HS-27A (cell line): Measurements from ENCODE around the gene PPP1R13L.

Experiments
- DNase-seq: peaks from one replicate; pipeline ENCODE4 v3.0.0-alpha.2; 2012; ENCODE audit warnings: low read depth, missing footprints

The PPP1R13L gene

DNA sequence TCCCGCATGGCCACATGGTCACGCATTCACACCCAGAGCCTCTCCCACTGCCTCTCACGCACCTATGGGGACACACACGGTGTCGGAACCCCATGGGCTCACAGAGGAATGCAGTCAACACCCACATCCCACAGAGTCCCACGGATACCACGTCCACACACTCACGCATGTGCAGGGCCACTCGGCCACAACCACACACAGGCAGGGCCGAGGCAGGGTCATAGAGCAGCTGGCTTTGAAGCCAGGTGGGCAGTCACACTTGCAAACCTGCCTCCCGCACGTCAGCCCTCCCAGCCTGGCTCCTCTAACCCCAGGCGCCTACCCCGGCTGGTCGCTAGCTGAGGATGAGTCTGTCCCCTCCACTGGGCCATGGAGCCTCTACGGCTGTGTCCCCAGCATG, 42.6 kb downstream of the PPP1R13L start:
- DNase-seq = no peak

GRCh38 chr19:45361608-45362007, 43.3 kb downstream of the PPP1R13L start:
- no peak for DNase-seq

DNA sequence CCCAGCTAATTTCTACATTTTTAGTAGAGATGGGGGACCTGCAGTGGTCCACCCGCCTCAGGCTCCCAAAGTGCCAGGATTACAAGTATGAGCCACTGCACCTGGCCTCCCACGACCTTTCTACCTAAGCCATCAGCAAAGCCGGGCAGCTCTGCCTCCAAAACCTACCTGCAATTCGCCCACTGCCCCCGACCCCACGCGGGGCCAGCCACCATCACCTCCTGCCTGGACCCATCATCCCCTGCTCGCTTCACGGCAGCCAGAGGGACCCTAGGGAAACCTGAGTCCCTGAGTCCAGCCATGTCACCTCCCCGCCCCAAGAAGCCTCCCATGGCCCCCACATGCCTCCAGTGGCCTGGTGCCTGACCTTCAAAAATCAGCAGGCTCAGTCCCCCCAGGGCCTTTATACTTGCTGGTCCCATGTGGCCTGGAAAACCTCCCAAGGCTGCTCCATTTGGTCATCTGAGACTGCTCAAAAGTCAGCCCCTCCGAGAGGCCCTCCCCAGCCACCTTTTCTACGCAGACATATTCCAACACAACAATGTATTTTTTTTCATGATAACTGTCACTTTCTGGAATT, 46.6 kb downstream of the PPP1R13L start:
- DNase-seq = no peak

GRCh38 chr19:45357445-45357783, 47.5 kb downstream of the PPP1R13L start:
- no peak for DNase-seq

GRCh38 chr19:45356760-45357444, 48.0 kb downstream of the PPP1R13L start:
- DNase-seq = no peak

DNA sequence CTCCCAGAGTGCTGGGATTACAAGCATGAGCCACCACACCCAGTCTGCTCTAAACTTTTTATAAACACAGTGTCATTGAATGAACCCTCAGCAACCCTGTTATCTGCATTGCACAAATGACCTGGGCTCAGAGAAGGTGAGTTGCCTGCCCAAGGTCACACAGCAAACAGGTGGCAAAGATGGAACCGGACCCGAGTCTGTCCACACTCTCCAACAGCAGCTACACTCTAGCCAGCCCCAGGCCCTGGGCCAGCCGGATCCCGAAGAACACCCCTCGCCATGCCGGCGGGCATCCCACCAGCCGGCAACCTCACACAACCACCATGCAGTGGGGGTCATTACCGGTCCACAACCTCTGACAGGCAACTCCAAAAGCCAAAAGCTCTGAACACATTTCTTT, 49.0 kb downstream of the PPP1R13L start:
- DNase-seq = no peak

- no peak for DNase-seq
Observed at GRCh38 chr19:45355402-45355801, 49.5 kb downstream of the PPP1R13L start.

DNA sequence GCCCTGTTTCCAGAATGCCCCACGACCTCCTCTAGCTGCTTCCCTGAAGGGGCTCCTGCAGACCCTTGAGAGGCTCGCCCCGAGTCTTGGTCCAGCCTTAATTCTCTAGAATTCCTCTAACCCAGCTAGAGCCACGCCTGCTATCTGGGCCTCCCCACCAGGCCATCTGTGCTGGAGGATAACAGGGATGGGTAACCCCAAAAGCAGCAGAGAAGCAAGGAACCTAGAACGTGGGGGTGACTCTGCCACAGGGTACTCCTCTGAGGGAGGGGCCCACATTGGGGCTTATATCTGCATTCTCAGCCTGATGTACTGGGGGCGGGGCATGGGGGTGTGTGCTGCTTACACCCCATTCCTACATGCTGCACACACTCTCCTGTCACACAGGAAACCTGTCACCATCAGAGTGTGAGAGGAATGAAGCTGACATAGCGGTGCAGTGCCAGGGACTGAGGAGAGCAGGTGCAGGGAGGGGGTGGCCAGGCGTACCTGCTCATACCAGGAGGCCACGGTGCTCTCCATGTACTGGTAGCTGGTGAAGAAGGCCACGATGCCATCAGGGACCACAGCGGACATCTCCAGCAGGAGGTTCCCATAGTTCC, 50.5 kb downstream of the PPP1R13L start:
- DNase-seq = no peak

GRCh38 chr19:45352914-45353796, 51.7 kb downstream of the PPP1R13L start:
- no peak for DNase-seq

- no peak for DNase-seq
Observed at GRCh38 chr19:45352471-45352870, 52.4 kb downstream of the PPP1R13L start.

GRCh38 chr19:45352062-45352461, 52.8 kb downstream of the PPP1R13L start:
- DNase-seq = no peak

DNA sequence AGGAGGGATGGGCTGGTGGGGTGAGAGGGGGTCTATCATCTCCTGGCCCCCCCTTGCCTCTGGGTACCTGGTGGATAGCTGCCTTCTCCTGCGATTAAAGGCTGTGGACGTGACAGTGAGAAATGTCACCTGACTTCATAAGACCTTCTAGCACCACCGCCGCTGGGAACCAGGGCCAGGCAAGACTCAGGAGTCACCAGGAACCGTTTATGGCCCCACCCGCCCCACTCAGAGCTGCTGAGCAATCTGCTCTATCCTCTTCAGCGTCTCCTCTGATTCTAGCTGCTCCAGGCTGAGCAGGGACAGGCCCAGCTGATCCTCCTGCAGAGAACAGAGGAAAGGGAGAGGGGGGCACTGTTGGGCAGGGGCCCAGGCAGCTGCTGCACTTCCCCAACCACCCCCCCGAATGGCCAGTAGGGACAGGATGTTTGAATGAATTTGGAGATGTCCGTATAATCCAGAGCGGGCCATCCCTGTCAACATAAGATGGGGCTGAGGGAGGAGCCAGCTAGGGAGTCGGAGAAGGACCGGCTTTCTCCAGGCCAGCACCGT, 53.4 kb downstream of the PPP1R13L start:
- no peak for DNase-seq

DNA sequence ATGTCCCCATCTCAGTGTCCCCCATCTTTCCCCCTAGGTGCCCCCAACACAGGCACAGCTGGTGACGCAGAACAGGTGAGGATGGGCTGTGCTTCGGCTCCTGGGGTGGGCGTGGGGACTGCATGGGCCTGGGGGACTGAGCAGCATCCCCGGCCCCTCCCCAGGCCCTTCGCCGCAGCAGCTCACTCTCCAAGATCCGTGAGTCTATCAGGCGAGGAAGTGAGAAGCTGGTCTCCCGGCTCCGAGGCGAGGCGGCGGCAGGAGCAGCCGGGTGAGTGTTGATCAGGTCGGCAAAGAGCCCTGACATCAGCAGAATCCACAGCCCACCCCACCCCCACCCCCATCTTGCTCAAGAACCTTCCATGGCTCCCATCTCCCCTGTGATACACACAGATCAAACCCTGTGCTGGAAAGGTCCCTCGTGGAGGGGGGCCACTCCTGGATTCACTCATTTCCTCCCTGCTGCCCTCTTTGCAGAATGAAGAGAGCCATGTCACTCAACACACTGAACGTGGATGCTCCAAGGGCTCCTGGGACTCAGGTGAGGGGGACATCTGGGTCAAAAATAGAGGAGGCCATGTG, 54.3 kb downstream of the PPP1R13L start:
- DNase-seq = no peak

DNA sequence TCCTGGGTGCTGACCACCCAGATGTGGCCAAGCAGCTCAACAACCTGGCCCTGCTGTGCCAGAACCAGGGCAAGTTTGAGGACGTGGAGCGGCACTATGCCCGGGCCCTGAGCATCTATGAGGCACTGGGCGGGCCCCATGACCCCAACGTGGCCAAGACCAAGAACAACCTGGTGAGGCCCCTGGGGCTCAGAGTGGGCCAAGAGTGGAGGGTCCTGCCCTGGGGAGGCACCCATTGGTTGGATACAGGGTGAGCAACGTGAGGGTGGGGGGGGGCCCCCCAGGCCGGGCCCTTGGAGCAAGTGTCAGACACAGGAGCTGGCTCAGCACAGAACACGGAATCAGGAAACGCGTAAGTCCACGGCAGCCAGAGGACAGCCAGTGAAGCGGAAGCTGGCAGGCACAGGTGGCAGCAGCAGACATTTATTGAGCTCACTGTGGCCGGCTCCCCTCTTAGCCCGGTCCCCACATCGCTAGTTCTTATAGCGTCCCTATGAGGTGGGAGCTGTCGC, 55.4 kb downstream of the PPP1R13L start:
- no peak for DNase-seq

DNA sequence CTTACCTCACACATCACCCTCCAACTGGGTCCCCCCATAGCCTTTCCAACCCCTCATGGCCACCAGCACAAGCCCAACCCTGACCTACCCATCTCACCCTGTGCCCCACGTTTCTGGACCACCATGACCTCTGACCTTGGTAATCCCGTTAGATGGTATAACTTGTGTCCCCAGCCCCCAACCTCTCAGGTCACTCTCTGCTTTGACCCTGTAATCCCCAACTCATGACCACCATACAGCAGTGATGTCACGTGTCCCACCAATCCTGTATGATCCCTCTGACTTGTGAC, 55.8 kb downstream of the PPP1R13L start:
- DNase-seq = no peak

GRCh38 chr19:45348367-45349125, 56.3 kb downstream of the PPP1R13L start:
- no peak for DNase-seq

- DNase-seq = no peak
Observed at GRCh38 chr19:45347570-45348366, 57.1 kb downstream of the PPP1R13L start.

DNA sequence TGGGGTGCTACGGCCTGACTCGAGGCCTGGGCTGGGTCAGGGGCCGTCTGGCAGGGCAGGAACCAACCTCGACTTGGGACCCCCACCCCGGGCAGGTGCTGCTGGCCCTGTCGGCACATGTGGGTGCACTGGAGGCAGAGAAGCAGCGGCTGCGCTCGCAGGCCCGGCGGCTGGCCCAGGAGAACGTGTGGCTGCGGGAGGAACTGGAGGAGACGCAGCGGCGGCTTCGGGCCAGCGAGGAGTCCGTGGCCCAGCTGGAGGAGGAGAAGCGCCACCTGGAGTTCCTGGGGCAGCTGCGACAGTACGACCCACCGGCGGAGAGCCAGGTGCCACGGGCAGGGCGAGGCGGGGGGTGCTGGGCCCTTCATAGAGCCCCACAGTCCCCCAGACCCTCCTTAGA, 58.4 kb downstream of the PPP1R13L start:
- no peak for DNase-seq

GRCh38 chr19:45345506-45345860, 59.4 kb downstream of the PPP1R13L start:
- no peak for DNase-seq

DNA sequence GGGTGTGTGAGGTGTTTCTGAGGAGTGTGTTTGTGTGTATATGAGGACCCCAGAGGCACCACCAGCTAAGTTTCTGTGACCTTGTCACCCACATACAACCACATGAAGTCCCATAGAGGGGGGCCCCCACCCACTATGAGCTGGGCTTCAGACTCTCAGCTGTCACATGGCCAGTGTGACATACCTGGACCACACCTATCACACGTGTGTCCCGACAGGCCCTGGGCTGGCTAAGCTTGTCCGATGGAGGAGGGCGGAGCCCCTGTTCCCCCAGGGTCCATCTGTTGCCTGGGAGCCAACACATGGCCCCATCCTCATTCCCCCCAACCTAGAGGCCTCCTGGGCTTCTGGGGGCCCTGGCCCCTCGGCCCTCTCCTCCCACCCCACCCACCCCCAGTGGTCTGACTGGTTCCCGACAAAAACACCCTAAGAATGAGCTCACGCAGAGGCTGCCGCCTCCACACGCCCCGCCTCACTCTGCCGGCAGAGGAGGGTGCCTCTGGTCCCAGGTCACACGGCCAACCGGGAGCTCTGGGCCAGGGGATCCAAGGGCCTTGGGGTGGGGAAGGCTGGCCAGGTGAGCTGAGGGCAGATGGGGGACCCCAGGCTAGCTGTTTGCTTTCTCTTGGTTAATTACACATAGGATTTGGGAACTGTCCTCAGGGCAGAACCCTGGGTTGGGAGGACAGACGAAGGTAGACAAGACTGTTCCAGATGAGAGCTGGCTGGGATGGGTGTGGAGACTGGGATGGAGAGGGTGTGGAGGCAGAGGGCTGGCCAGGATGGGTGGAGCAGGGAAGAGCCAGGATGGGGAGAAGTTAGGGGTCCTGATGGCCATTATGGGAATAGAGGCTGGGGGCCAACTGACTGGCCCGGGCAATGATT, 60.0 kb downstream of the PPP1R13L start:
- DNase-seq = no peak
